ENCODE results near the gene CDH6. TPM values are rescaled to one million over a fixed set of nuclear protein-coding genes. Genes with fewer than 3 reads are reported as not detected.

CDH6 gene
- total and polyA plus RNA-seq, 2 donors (not counting 3 experiments of a cell fraction or from before 2014, with no cell fraction given) = 0.06 TPM; not detected in 1

DNA sequence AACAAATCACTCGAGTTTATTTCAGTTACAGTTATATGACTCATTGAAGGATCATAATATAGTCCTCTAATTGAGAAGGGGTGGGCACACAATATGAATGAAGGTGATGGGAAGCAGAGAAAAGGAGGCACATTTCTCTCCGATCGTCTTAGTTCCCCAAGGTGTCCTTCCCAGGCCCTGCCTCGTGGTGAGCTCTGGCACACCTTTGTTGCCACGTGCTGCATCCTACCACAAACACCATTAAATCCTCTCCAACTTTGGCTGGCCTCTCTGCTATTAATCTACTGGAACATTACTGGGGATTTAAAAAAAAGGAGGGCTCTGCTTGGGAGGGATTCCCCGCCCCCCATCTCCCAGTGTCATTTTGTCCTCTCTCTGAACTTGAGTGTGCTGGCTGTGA, 42.9 kb downstream of the CDH6 start:
- ChIA-PET POLR2A (no interaction called here), CTCF (no interaction called here)
- dilution Hi-C loops (cut with MboI; ENCODE audit: extremely low pct_ligation_motif_present, low sequenced_read_pairs) (no loop called here), intact Hi-C loops (cut with micrococcal nuclease) (no loop called here)
- no peaks in the 10 kb centered on the region for H3K36me3 ChIP-seq (ENCODE audit: control insufficient read depth in 2 of 2, extremely low read depth in 1 of 2, insufficient read depth in 2 of 2, low read length in 2 of 2)
- no peak overlapping the region for H3K9ac ChIP-seq (replicated peaks; ENCODE audit: extremely low read depth, insufficient read depth, low read length)
- H3K9me3 ChIP-seq (replicated peaks; ENCODE audit: control insufficient read depth, insufficient read depth, low read length) = no peaks in the 10 kb centered on the region
- no peaks in the 10 kb centered on the region for H3K4me1 ChIP-seq (ENCODE audit: control insufficient read depth, extremely low read depth, insufficient read depth, low read length)
- H3K27me3 ChIP-seq (ENCODE audit: control insufficient read depth in 2 of 2, insufficient read depth in 2 of 2, low read length in 2 of 2) = no peaks in the 10 kb centered on the region
- TF ChIP-seq, protein P1, sequence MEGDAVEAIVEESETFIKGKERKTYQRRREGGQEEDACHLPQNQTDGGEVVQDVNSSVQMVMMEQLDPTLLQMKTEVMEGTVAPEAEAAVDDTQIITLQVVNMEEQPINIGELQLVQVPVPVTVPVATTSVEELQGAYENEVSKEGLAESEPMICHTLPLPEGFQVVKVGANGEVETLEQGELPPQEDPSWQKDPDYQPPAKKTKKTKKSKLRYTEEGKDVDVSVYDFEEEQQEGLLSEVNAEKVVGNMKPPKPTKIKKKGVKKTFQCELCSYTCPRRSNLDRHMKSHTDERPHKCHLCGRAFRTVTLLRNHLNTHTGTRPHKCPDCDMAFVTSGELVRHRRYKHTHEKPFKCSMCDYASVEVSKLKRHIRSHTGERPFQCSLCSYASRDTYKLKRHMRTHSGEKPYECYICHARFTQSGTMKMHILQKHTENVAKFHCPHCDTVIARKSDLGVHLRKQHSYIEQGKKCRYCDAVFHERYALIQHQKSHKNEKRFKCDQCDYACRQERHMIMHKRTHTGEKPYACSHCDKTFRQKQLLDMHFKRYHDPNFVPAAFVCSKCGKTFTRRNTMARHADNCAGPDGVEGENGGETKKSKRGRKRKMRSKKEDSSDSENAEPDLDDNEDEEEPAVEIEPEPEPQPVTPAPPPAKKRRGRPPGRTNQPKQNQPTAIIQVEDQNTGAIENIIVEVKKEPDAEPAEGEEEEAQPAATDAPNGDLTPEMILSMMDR (IDR thresholded peaks at IDR 0.05; ENCODE audit: extremely low read depth in 1 of 2, insufficient read depth in 1 of 2, low read depth in 1 of 2, low read length in 2 of 2) = no peak
- no peak for TF ChIP-seq MYC (IDR thresholded peaks at IDR 0.05; ENCODE audit: low read depth, low read length)
- DNase-seq (ENCODE audit: low read depth, low spot score) (no peak), FAIRE-seq (no peak)
- BruUV-seq (replicated peaks) = no TSS peak
- no peak overlapping the region for H3K4me2 ChIP-seq (ENCODE audit: insufficient read depth, low read length)
- H3K79me2 ChIP-seq (ENCODE audit: control insufficient read depth, insufficient read depth, low read length) = no peaks in the 10 kb centered on the region
- no peak overlapping the region for H3K4me3 ChIP-seq (replicated peaks in 1 of 3; ENCODE audit: insufficient read depth in 1 of 3, low read depth in 1 of 3, low read length in 3 of 3)
- H3K27ac ChIP-seq (ENCODE audit: insufficient read depth, low read depth, low read length) = no peak overlapping the region
- H4K20me1 ChIP-seq (replicated peaks; ENCODE audit: control insufficient read depth, extremely low read depth, insufficient read depth, low read length) = no peaks in the 10 kb centered on the region
- H2AFZ ChIP-seq (ENCODE audit: low read depth, low read length) = no peak overlapping the region
- H3K9me1 ChIP-seq (replicated peaks; ENCODE audit: control insufficient read depth, extremely low read depth, insufficient read depth, low read length) = no peaks in the 10 kb centered on the region

DNA sequence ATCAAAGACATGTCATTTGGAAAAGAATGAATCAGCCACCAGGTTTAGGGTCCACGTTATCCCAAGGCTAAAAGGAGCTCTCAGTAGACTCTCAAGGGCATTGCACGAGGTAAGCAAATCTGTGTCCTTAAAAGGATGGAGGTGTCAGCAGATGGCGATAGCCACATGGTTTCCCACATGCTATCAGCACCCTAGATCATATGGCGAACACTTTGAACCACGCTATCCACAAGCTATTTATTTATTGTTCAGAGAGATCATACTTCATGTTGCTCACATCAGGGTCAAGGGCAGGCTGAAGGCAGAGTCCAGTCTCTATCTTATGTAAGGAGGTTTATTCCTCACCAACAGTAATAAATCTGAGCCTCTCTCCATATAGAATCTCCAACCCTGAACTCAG, 43.7 kb downstream of the CDH6 start:
- H3K9me1 ChIP-seq (replicated peaks; ENCODE audit: control insufficient read depth, extremely low read depth, insufficient read depth, low read length) = no peaks in the 10 kb centered on the region
- no peaks in the 10 kb centered on the region for H3K36me3 ChIP-seq (ENCODE audit: control insufficient read depth in 2 of 2, extremely low read depth in 1 of 2, insufficient read depth in 2 of 2, low read length in 2 of 2)
- H3K4me3 ChIP-seq (replicated peaks in 1 of 3; ENCODE audit: insufficient read depth in 1 of 3, low read depth in 1 of 3, low read length in 3 of 3) = no peak overlapping the region
- no peak for FAIRE-seq
- no peaks in the 10 kb centered on the region for H4K20me1 ChIP-seq (replicated peaks; ENCODE audit: control insufficient read depth, extremely low read depth, insufficient read depth, low read length)
- no peak overlapping the region for H2AFZ ChIP-seq (ENCODE audit: low read depth, low read length)
- no TSS peak for BruUV-seq (replicated peaks)
- H3K27me3 ChIP-seq (ENCODE audit: control insufficient read depth in 2 of 2, insufficient read depth in 2 of 2, low read length in 2 of 2) = no peaks in the 10 kb centered on the region
- no peaks in the 10 kb centered on the region for H3K79me2 ChIP-seq (ENCODE audit: control insufficient read depth, insufficient read depth, low read length)
- H3K27ac ChIP-seq (ENCODE audit: insufficient read depth, low read depth, low read length) = no peak overlapping the region
- no peaks in the 10 kb centered on the region for H3K9me3 ChIP-seq (replicated peaks; ENCODE audit: control insufficient read depth, insufficient read depth, low read length)
- POLR2A ChIA-PET = no interaction called here
- CTCF ChIA-PET = no interaction called here
- intact Hi-C loops (cut with micrococcal nuclease) = no loop called here
- peak; percentile 19 for DNase-seq (ENCODE audit: low read depth, low spot score)
- H3K4me1 ChIP-seq (ENCODE audit: control insufficient read depth, extremely low read depth, insufficient read depth, low read length) = no peaks in the 10 kb centered on the region
- H3K9ac ChIP-seq (replicated peaks; ENCODE audit: extremely low read depth, insufficient read depth, low read length) = no peak overlapping the region
- dilution Hi-C loops (cut with MboI; ENCODE audit: extremely low pct_ligation_motif_present, low sequenced_read_pairs) = no loop called here
- no peak overlapping the region for H3K4me2 ChIP-seq (ENCODE audit: insufficient read depth, low read length)
- TF ChIP-seq, protein P2, sequence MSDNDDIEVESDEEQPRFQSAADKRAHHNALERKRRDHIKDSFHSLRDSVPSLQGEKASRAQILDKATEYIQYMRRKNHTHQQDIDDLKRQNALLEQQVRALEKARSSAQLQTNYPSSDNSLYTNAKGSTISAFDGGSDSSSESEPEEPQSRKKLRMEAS (IDR thresholded peaks at IDR 0.05; ENCODE audit: insufficient read depth, insufficient read length) = no peak
- TF ChIP-seq, protein P1 (IDR thresholded peaks at IDR 0.05; ENCODE audit: extremely low read depth in 1 of 2, insufficient read depth in 1 of 2, low read depth in 1 of 2, low read length in 2 of 2) = no peak
- TF ChIP-seq POLR2AphosphoS5 (IDR thresholded peaks at IDR 0.05; ENCODE audit: insufficient read depth, low read depth, low read length) (no peak), GATA2 (IDR thresholded peaks at IDR 0.05; ENCODE audit: insufficient read depth, insufficient read length, low read depth, low read length) (no peak)
